Activated CD8-positive, alpha-beta T cell treated with anti-CD3 and anti-CD28 coated beads for 36 hours (primary cell): ENCODE measurements around the gene KLHL26. TPM values are rescaled to one million over a fixed set of nuclear protein-coding genes. Genes with fewer than 3 reads are reported as not detected.

Experiments
- ATAC-seq: fragments of 200-7000 bp; cut with Tn5 transposase; one replicate; pipeline ENCODE4 v1.10.0; 2021; ENCODE audit warnings: mild to moderate bottlenecking, moderate library complexity
- CTCF ChIA-PET: fragments of 350-600 bp; sonication (Branson Sonifier 250); formaldehyde crosslinking; loops from one replicate; lab custom pipeline; 2021; ENCODE audit warnings: antibody characterized with exemption; lab: Charles Lee
- POLR2A ChIA-PET: fragments of 350-600 bp; sonication (Branson Sonifier 250); formaldehyde crosslinking; loops from one replicate; lab custom pipeline; 2021; ENCODE audit warnings: antibody characterized with exemption; lab: Charles Lee
- DNase-seq: peaks from one replicate; pipeline ENCODE4 v3.0.0-alpha.2; 2020
- H3K27ac Mint-ChIP-seq: one replicate; pipeline ENCODE4 v1.8.0; 2021; ENCODE audit warnings: mild to moderate bottlenecking, mixed read lengths
- H3K27me3 Mint-ChIP-seq: one replicate; pipeline ENCODE4 v1.8.0; 2021; ENCODE audit warnings: mixed read lengths
- H3K36me3 Mint-ChIP-seq: one replicate; pipeline ENCODE4 v1.8.0; 2021; ENCODE audit warnings: low read depth, mixed read lengths
- H3K4me1 Mint-ChIP-seq: one replicate; pipeline ENCODE4 v1.8.0; 2021; ENCODE audit warnings: low read depth, mixed read lengths
- H3K4me3 Mint-ChIP-seq: one replicate; pipeline ENCODE4 v1.8.0; 2021; ENCODE audit warnings: mild to moderate bottlenecking, moderate library complexity, mixed read lengths
- H3K9me3 Mint-ChIP-seq: one replicate; pipeline ENCODE4 v1.8.0; 2021; ENCODE audit warnings: mixed read lengths
- intact Hi-C: fragments of 100-400 bp; cut with micrococcal nuclease; formaldehyde crosslinking; loops from one replicate; pipeline ENCODE4 v1.10.0; 2022
- total RNA-seq, 2 experiments: library from RNA; stranded (reverse); gene quantifications; one replicate each; pipeline ENCODE4 v1.2.3, GENCODE V29; 2021
- TF ChIP-seq, protein P1 (sequence below): fragments of 200-600 bp; IDR thresholded peaks from one replicate; pipeline ENCODE4 v1.8.0; 2022; ENCODE audit warnings: antibody characterized with exemption, mild to moderate bottlenecking

Gene KLHL26
- total RNA-seq, 2 experiments from 2014 or later = 10.3 to 10.8 TPM

DNA sequence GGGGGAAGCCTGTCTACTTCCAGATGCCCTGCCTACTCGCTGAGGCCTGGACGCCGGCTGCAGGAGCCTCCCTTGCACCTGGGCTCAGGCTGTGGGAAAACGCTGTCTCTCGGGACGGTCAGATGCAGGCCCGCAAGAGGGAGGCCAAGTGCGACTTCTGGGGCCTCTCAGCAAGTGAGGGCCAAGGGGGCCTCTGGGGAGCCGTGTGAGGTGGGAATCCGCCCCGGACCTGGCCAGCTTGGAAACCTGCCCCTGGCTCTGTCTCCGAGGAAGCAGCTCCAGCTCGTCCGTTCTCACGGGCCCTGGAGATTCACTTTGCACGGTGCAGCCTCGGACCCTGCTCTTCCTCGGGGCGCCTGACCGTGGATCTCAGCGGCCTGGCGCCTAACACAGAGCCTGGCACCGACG is 35.2 kb downstream of the KLHL26 start:
- H3K27ac Mint-ChIP-seq = no peak overlapping the region
- ChIA-PET POLR2A (no interaction called here), CTCF (interaction anchor here (1.4 to 1.6 kb wide), 2 partner anchors 79 to 175 kb away, joined by 3 to 4 read pairs; no protein-coding TSS in a partner anchor)
- ATAC-seq (no peak), DNase-seq (no peak)
- no peaks in the 10 kb centered on the region for H3K4me1 Mint-ChIP-seq
- H3K9me3 Mint-ChIP-seq = no peaks in the 10 kb centered on the region
- H3K36me3 Mint-ChIP-seq = peaks cover 7% of the 10 kb centered on the region
- no peaks in the 10 kb centered on the region for H3K27me3 Mint-ChIP-seq
- TF ChIP-seq, protein P1, sequence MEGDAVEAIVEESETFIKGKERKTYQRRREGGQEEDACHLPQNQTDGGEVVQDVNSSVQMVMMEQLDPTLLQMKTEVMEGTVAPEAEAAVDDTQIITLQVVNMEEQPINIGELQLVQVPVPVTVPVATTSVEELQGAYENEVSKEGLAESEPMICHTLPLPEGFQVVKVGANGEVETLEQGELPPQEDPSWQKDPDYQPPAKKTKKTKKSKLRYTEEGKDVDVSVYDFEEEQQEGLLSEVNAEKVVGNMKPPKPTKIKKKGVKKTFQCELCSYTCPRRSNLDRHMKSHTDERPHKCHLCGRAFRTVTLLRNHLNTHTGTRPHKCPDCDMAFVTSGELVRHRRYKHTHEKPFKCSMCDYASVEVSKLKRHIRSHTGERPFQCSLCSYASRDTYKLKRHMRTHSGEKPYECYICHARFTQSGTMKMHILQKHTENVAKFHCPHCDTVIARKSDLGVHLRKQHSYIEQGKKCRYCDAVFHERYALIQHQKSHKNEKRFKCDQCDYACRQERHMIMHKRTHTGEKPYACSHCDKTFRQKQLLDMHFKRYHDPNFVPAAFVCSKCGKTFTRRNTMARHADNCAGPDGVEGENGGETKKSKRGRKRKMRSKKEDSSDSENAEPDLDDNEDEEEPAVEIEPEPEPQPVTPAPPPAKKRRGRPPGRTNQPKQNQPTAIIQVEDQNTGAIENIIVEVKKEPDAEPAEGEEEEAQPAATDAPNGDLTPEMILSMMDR = no peak
- intact Hi-C loops = no loop called here
- no peak overlapping the region for H3K4me3 Mint-ChIP-seq

DNA sequence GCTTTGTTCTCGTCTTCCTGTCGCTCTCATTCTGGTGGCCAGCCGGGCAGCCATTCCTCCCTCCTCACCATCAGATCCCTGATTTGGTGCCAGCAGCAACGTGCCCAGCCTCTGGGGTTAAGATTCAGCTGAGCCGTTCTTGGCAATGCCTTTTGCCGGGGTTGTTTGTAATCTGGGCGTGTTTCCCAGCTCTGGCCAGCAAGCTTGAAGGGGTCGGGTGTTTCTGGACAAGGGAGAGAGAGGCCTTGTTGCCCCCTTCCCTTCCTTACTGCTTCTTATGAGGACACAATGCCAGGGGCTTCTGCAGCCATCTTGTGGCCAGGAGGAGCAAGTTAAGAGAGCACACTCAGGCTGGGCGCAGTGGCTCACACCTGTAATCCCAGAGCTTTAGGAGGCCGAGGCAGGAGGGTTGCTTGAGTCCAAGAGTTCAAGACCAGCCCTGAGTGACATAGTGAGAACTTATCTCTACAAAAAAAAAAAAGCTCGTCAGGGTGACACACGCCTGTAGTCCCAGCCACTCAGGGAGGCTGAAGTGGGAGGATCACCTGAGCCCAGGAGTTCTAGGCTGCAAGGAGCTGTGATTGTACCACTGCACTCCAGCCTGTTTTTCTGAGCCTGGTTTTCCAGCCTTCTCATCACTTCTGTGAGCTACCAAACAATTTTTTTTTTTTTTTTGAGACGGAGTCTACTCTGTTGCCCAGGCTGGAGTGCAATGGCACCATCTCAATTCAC is 35.9 kb downstream of the KLHL26 start:
- Mint-ChIP-seq H3K36me3 (peaks cover 4% of the 10 kb centered on the region), H3K27me3 (no peaks in the 10 kb centered on the region), H3K27ac (no peak overlapping the region), H3K4me3 (no peak overlapping the region), H3K9me3 (no peaks in the 10 kb centered on the region), H3K4me1 (no peaks in the 10 kb centered on the region)
- no peak for ATAC-seq
- POLR2A ChIA-PET = interaction anchor here (0.5 kb wide), 1 partner anchor 61 kb away, joined by 3 read pairs; no protein-coding TSS in a partner anchor
- intact Hi-C loops = no loop called here
- CTCF ChIA-PET = interaction anchor here (1.4 to 1.6 kb wide), 2 partner anchors 79 to 174 kb away, joined by 3 to 4 read pairs; no protein-coding TSS in a partner anchor
- peak; percentile 12 for DNase-seq
- TF ChIP-seq, protein P1 = no peak

- H3K27me3 Mint-ChIP-seq = no peaks in the 10 kb centered on the region
- H3K4me1 Mint-ChIP-seq = peaks cover 1% of the 10 kb centered on the region
- no peaks in the 10 kb centered on the region for H3K9me3 Mint-ChIP-seq
- H3K4me3 Mint-ChIP-seq = no peak overlapping the region
- H3K36me3 Mint-ChIP-seq = peaks cover 2% of the 10 kb centered on the region
- H3K27ac Mint-ChIP-seq = no peak overlapping the region
- TF ChIP-seq, protein P1 = no peak
- CTCF ChIA-PET = interaction anchor here (0.9 to 1.8 kb wide), 3 partner anchors 62 to 204 kb away, joined by 3 read pairs; partner anchors contain the start of genes REX1BD and TMEM59L
- intact Hi-C loops = no loop called here
- ATAC-seq = no peak
- POLR2A ChIA-PET = no interaction called here
- DNase-seq = no peak
Observed at GRCh38 chr19:18674616-18675015, 37.8 kb downstream of the KLHL26 start.

DNA sequence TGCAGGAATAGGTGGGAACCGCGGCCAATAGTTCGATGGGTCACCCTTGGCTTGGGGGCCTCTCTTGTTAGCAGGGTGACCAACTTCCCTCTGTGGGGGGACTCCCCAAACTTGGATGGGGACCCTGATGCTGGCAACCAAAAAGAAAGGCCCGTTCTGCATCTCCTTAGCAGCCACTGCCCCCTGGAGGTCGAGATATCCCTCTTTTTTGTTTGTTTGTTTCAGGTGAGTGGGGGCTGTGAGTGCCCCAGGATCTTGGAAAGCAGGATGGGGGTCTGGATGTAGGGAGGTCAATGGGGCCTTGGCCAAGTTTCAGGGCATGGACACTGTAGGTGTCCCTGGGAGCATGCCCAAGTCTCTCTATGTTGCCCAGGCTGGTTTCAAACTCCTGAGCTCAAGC is 39.0 kb downstream of the KLHL26 start:
- intact Hi-C loops = no loop called here
- DNase-seq (peak; percentile 50), ATAC-seq (no peak)
- Mint-ChIP-seq H3K36me3 (no peaks in the 10 kb centered on the region), H3K4me1 (peaks cover 1% of the 10 kb centered on the region), H3K27me3 (no peaks in the 10 kb centered on the region), H3K9me3 (no peaks in the 10 kb centered on the region), H3K27ac (no peak overlapping the region), H3K4me3 (no peak overlapping the region)
- POLR2A ChIA-PET = no interaction called here
- CTCF ChIA-PET = interaction anchor here (1.1 to 1.8 kb wide), 4 partner anchors 63 to 205 kb away, joined by 3 to 5 read pairs (median 4); partner anchors contain the start of genes REX1BD and TMEM59L
- TF ChIP-seq, protein P1 = peak; percentile 32

DNA sequence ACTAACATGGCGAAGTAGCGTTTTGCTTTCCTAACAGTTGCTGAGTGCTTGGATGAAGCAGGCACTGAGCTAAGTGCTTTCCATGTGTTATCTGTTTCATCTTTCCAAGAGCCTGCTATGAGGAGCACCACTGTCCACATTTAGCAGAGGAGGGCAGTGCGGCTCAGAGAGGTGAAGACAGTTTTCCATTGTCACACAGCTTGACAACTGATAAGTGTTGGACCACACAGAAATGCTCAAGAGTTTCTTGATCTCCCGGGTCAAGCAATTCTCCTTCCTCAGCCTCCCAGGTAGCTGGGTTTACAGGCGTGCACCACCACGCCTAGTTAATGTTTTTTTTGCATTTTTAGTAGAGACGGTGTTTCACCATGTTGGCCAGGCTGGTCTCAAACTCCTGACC is 39.9 kb downstream of the KLHL26 start:
- Mint-ChIP-seq H3K4me1 (peaks cover 1% of the 10 kb centered on the region), H3K27me3 (no peaks in the 10 kb centered on the region), H3K9me3 (no peaks in the 10 kb centered on the region), H3K36me3 (no peaks in the 10 kb centered on the region), H3K4me3 (no peak overlapping the region), H3K27ac (no peak overlapping the region)
- TF ChIP-seq, protein P1 = no peak
- POLR2A ChIA-PET = no interaction called here
- DNase-seq (no peak), ATAC-seq (no peak)
- intact Hi-C loops = no loop called here
- CTCF ChIA-PET = interaction anchor here (1.1 to 1.5 kb wide), 2 partner anchors 88 to 157 kb away, joined by 4 to 5 read pairs; partner anchors contain the start of gene REX1BD
